ENCODE results near the gene ASRGL1.

ASRGL1 gene

GRCh38 chr11:62337303-62338181, at the start of gene ASRGL1:
Gene ASRGL1, plus strand, starts transcription at chr11:62337448. Its CDS starts 530 bp downstream, at chr11:62337978.
- DNase-seq (ENCODE audit: low read depth), result no peak
- H3K4me3 ChIP-seq (ENCODE audit: control insufficient read depth, low read depth, low read length), result peak within 1 kb of the TSS; percentile 53
- TF ChIP-seq CTCF (IDR thresholded peaks at IDR 0.05; ENCODE audit: control insufficient read depth, insufficient read depth, low read depth, low read length, missing control alignments), result no peak

- TF ChIP-seq CTCF (IDR thresholded peaks at IDR 0.05; ENCODE audit: control insufficient read depth, insufficient read depth, low read depth, low read length, missing control alignments), result no peak
- H3K4me3 ChIP-seq (ENCODE audit: control insufficient read depth, low read depth, low read length), result no peak overlapping the region
- DNase-seq (ENCODE audit: low read depth), result no peak
Measured at GRCh38 chr11:62295504-62295903, 41.7 kb upstream of the ASRGL1 start.

GRCh38 chr11:62298975-62299374, 38.3 kb upstream of the ASRGL1 start, which contains the start of gene SCGB1D4:
Gene SCGB1D4, minus strand, starts transcription at chr11:62299075. Its CDS starts 65 bp downstream, at chr11:62299010.
- TF ChIP-seq CTCF (IDR thresholded peaks at IDR 0.05; ENCODE audit: control insufficient read depth, insufficient read depth, low read depth, low read length, missing control alignments), result no peak
- no peak within 1 kb of the TSS for H3K4me3 ChIP-seq (ENCODE audit: control insufficient read depth, low read depth, low read length)
- DNase-seq (ENCODE audit: low read depth), result no peak

GRCh38 chr11:62306227-62306626, 31.0 kb upstream of the ASRGL1 start:
- DNase-seq (ENCODE audit: low read depth), result no peak
- H3K4me3 ChIP-seq (ENCODE audit: control insufficient read depth, low read depth, low read length), result no peak overlapping the region
- no peak for TF ChIP-seq CTCF (IDR thresholded peaks at IDR 0.05; ENCODE audit: control insufficient read depth, insufficient read depth, low read depth, low read length, missing control alignments)

- TF ChIP-seq CTCF (IDR thresholded peaks at IDR 0.05; ENCODE audit: control insufficient read depth, insufficient read depth, low read depth, low read length, missing control alignments), result no peak
- no peak overlapping the region for H3K4me3 ChIP-seq (ENCODE audit: control insufficient read depth, low read depth, low read length)
- no peak for DNase-seq (ENCODE audit: low read depth)
Measured at GRCh38 chr11:62307950-62308349, 29.3 kb upstream of the ASRGL1 start.

- TF ChIP-seq CTCF (IDR thresholded peaks at IDR 0.05; ENCODE audit: control insufficient read depth, insufficient read depth, low read depth, low read length, missing control alignments), result no peak
- DNase-seq (ENCODE audit: low read depth), result no peak
- no peak overlapping the region for H3K4me3 ChIP-seq (ENCODE audit: control insufficient read depth, low read depth, low read length)
Measured at GRCh38 chr11:62309991-62310390, 27.3 kb upstream of the ASRGL1 start.
